ENCODE results near the gene TCF7L1.

GRCh38 chr2:85181844-85182456 lies 48.8 kb downstream of the TCF7L1 start:
- TF ChIP-seq POLR2A (IDR thresholded peaks at IDR 0.05): no peak
- TF ChIP-seq CTCF (IDR thresholded peaks at IDR 0.05): no peak

All from right lobe of liver (tissue), 4 donors.